Breast epithelium (tissue), 3 donors: ENCODE data around the gene IARS2.

ENCODE experiments used
- CTCF ChIP-seq, 3 donors: fragments of 450-650 bp; IDR thresholded peaks; one replicate each; pipeline ENCODE4 v1.5.1; 2016 to 2017; ENCODE audit warnings: antibody characterized with exemption in 3 of 3, mild to moderate bottlenecking in 3 of 3, moderate library complexity in 3 of 3
- POLR2A ChIP-seq: fragments of 450-650 bp; IDR thresholded peaks from one replicate; pipeline ENCODE4 v1.6.1; 2016; ENCODE audit warnings: antibody characterized with exemption, mild to moderate bottlenecking, moderate library complexity
- POLR2AphosphoS5 ChIP-seq, 3 donors: sonication (generic); formaldehyde crosslinking; IDR thresholded peaks; one replicate each; pipeline ENCODE4 v1.6.1; 2017; ENCODE audit warnings: antibody characterized with exemption in 3 of 3

GRCh38 chr1:220124542-220124941 is 30.6 kb downstream of the IARS2 start:
- no peak for TF ChIP-seq POLR2A
- TF ChIP-seq CTCF (IDR thresholded peaks at IDR 0.05): no peak
- no peak for TF ChIP-seq POLR2AphosphoS5 (IDR thresholded peaks at IDR 0.05)
